SU-DHL-6 (cell line): Measurements from ENCODE around the gene PLXDC1.

Experiments used
- H2AFZ ChIP-seq: fragments of 200-600 bp; sonication (generic); 2 replicates; pipeline ENCODE4 v1.6.1; 2014; ENCODE audit warnings: low read depth, mild to moderate bottlenecking, moderate library complexity, mixed read lengths, antibody characterized with exemption, low read length; ENCODE audit not compliant: severe bottlenecking
- H3F3A ChIP-seq: fragments of 200-600 bp; shearing (Covaris generic); 2 replicates; pipeline ENCODE4 v1.6.0; 2016; ENCODE audit warnings: antibody characterized with exemption, mild to moderate bottlenecking; ENCODE audit not compliant: insufficient read depth
- H3K27ac ChIP-seq: fragments of 200-600 bp; sonication (generic); 2 replicates; pipeline ENCODE4 v1.5.1; 2016; ENCODE audit warnings: low read depth, mild to moderate bottlenecking, low read length, moderate library complexity, mixed read lengths
- H3K27me3 ChIP-seq: fragments of 200-600 bp; sonication (generic), shearing (Covaris generic); 2 replicates; pipeline ENCODE4 v1.6.0; 2014; ENCODE audit warnings: mild to moderate bottlenecking, low read length
- H3K36me3 ChIP-seq: fragments of 200-600 bp; sonication (generic); 2 replicates; pipeline ENCODE4 v1.6.1; 2014; ENCODE audit warnings: mild to moderate bottlenecking, low read length, mixed read lengths
- H3K4me2 ChIP-seq: fragments of 300-600, 200-600 bp; shearing (Covaris generic), sonication (generic); 2 replicates; pipeline ENCODE4 v1.6.0; 2014; ENCODE audit warnings: low read length, low read depth, mild to moderate bottlenecking; ENCODE audit not compliant: poor library complexity, severe bottlenecking
- H3K4me3 ChIP-seq: fragments of 200-600 bp; sonication (generic); 2 replicates; pipeline ENCODE4 v1.5.1; 2014; ENCODE audit warnings: antibody characterized with exemption, low read length, mild to moderate bottlenecking, mixed read lengths; ENCODE audit not compliant: insufficient read depth, poor library complexity, severe bottlenecking
- H3K79me2 ChIP-seq: fragments of 200-600 bp; sonication (generic); 2 replicates; pipeline ENCODE4 v1.6.1; 2014; ENCODE audit warnings: mild to moderate bottlenecking, low read length, moderate library complexity; ENCODE audit not compliant: insufficient read depth
- H3K9ac ChIP-seq: fragments of 200-600 bp; sonication (generic); 2 replicates; pipeline ENCODE4 v1.7.0; 2014; ENCODE audit warnings: mild to moderate bottlenecking, low read length
- H3K9me2 ChIP-seq: fragments of 200-600 bp; sonication (generic); replicated peaks from 2 replicates; pipeline ENCODE4 v1.6.1; 2014; ENCODE audit warnings: low read length; ENCODE audit not compliant: insufficient read depth
- H3K9me3 ChIP-seq: fragments of 200-600 bp; sonication (generic); 2 replicates; pipeline ENCODE4 v1.6.1; 2014; ENCODE audit warnings: low read length, mixed read lengths; ENCODE audit not compliant: insufficient read depth
- H4K20me1 ChIP-seq: fragments of 200-600 bp; sonication (generic); 2 replicates; pipeline ENCODE4 v1.6.1; 2014; ENCODE audit warnings: low read depth, mild to moderate bottlenecking, antibody characterized with exemption, low read length, moderate library complexity, mixed read lengths
- EZH2phosphoT487 ChIP-seq: fragments of 200-600 bp; sonication (generic), shearing (Covaris generic); conservative IDR thresholded peaks from 2 replicates; pipeline ENCODE4 v1.6.1; 2018; ENCODE audit warnings: mild to moderate bottlenecking, antibody characterized with exemption, low read length, moderate library complexity, mixed read lengths
- TF ChIP-seq, protein P1 (sequence below): fragments of 200-600 bp; sonication (generic); IDR thresholded peaks from one replicate; pipeline ENCODE4 v1.5.1; 2017; ENCODE audit warnings: antibody characterized with exemption, mild to moderate bottlenecking, low read length, moderate library complexity; ENCODE audit not compliant: insufficient read depth, poor library complexity, severe bottlenecking

PLXDC1 gene

DNA sequence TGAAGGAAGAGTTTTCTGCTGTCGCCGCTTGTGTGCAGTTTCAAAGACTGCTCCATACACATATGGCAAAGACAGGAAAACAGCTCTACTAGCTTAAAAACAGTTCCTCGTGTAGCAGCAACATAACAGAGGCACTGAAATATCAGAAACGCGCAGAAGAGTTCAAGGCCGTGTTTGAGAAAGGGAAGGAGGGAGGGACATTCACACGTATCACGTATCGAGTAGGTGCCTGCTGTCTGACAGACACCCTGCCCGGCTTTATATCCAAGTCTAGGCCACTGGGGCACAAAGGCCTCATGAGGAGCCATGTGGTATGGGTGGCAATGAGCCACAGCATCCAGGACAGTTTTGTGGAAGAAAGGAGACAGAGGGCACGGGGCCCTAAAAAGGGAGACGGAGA, 50.3 kb downstream of the PLXDC1 start:
- H2AFZ ChIP-seq = no peak overlapping the region
- no peak overlapping the region for H3K9ac ChIP-seq
- H3K27ac ChIP-seq = no peak overlapping the region

DNA sequence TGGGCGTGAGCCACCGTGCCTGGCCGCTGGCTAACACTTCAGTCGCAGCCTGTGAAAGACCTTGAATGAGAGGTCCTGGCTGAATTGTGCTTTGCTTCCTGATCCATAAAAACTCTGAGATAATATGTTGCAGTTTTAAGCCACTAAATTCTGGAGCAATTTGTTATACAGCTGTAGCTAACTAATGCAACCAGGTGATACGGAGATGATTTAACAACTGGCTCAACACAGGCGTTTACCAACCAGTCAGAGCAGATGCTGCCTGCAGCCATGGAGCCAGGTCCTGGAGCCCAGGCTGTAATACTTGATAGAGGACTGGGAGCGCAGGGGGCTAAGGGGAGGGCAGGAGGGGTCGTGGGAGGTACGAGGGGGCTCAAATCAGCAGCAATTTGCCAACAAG, 50.9 kb downstream of the PLXDC1 start:
- Histone ChIP-seq H3K79me2 (no peaks in the 10 kb centered on the region), H3K9ac (no peak overlapping the region), H3K4me2 (no peak overlapping the region), H3K27me3 (no peaks in the 10 kb centered on the region), H3F3A (no peaks in the 10 kb centered on the region), H3K4me3 (no peak overlapping the region), H4K20me1 (no peaks in the 10 kb centered on the region), H3K36me3 (no peaks in the 10 kb centered on the region), H3K27ac (no peak overlapping the region), H2AFZ (no peak overlapping the region), H3K9me3 (no peaks in the 10 kb centered on the region), H3K9me2 (no peaks in the 10 kb centered on the region)
- TF ChIP-seq, protein P1, sequence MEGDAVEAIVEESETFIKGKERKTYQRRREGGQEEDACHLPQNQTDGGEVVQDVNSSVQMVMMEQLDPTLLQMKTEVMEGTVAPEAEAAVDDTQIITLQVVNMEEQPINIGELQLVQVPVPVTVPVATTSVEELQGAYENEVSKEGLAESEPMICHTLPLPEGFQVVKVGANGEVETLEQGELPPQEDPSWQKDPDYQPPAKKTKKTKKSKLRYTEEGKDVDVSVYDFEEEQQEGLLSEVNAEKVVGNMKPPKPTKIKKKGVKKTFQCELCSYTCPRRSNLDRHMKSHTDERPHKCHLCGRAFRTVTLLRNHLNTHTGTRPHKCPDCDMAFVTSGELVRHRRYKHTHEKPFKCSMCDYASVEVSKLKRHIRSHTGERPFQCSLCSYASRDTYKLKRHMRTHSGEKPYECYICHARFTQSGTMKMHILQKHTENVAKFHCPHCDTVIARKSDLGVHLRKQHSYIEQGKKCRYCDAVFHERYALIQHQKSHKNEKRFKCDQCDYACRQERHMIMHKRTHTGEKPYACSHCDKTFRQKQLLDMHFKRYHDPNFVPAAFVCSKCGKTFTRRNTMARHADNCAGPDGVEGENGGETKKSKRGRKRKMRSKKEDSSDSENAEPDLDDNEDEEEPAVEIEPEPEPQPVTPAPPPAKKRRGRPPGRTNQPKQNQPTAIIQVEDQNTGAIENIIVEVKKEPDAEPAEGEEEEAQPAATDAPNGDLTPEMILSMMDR = no peak
- TF ChIP-seq EZH2phosphoT487 = no peak

More for the DNA sequence above, 50.3 kb downstream of the PLXDC1 start:
- Histone ChIP-seq H3K9me3 (no peaks in the 10 kb centered on the region), H3K36me3 (no peaks in the 10 kb centered on the region), H3K79me2 (no peaks in the 10 kb centered on the region), H3K9me2 (no peaks in the 10 kb centered on the region), H3K27me3 (no peaks in the 10 kb centered on the region), H4K20me1 (no peaks in the 10 kb centered on the region), H3F3A (no peaks in the 10 kb centered on the region), H3K4me3 (no peak overlapping the region), H3K4me2 (no peak overlapping the region)
- TF ChIP-seq, protein P1 = no peak
- no peak for TF ChIP-seq EZH2phosphoT487

DNA sequence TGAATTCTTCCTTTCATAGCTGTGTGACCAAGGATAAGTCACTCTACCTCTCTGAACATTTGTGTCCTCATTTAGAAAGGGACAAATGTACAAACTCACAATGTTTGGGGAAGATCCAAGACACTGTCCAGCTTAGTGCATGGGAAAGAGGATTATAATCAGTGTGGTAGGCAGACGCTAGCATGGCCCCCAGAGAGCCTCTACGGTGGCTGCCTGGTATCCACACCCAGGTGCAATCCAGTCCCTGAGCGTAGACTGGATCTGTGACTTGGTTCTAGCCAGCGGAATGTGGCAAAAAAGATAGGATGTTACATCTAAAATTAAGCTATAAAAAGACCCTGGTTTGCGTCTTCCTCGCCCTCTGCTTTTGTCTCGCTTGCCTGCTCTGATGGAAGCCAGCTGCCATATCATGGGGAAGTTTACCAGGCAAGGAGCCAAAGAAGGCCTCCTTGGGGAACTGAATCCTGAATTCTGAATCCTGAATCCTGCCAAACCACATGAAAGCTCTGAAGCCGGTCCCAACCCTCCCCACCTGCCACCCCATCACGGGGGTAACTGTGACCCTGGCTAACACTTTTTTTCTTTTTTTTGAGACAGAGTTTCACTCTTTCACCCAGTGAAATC, 51.7 kb downstream of the PLXDC1 start:
- H3K9ac ChIP-seq = no peak overlapping the region
- no peaks in the 10 kb centered on the region for H3K9me3 ChIP-seq
- H3K27me3 ChIP-seq = no peaks in the 10 kb centered on the region
- no peaks in the 10 kb centered on the region for H3K9me2 ChIP-seq
- H3K27ac ChIP-seq = no peak overlapping the region
- no peaks in the 10 kb centered on the region for H3K36me3 ChIP-seq
- no peak for TF ChIP-seq EZH2phosphoT487
- TF ChIP-seq, protein P1 = no peak
- H3F3A ChIP-seq = no peaks in the 10 kb centered on the region
- H4K20me1 ChIP-seq = no peaks in the 10 kb centered on the region
- H3K4me3 ChIP-seq = no peak overlapping the region
- H2AFZ ChIP-seq = no peak overlapping the region
- no peaks in the 10 kb centered on the region for H3K79me2 ChIP-seq
- H3K4me2 ChIP-seq = no peak overlapping the region
